A673 (cell line): ENCODE measurements around the gene BABAM2. TPM values are rescaled to one million over a fixed set of nuclear protein-coding genes. Genes with fewer than 3 reads are reported as not detected.

Experiments
- BruUV-seq: library from RNA; stranded (reverse); fragments of 400-500 nt; replicated peaks from 2 replicates; lab custom pipeline; 2021; lab: Mats Ljungman, UMichigan
- CTCF ChIA-PET: fragments of 300-600 bp; sonication (Branson Sonifier 250); formaldehyde crosslinking; loops from one replicate; lab custom pipeline; 2022; ENCODE audit warnings: antibody characterized with exemption; lab: Charles Lee
- POLR2A ChIA-PET: fragments of 300-600 bp; sonication (Branson Sonifier 250); formaldehyde crosslinking; loops from one replicate; lab custom pipeline; 2022; ENCODE audit warnings: antibody characterized with exemption; ENCODE audit not compliant: low non-redundant PET; lab: Charles Lee
- DNase-seq: peaks from one replicate; pipeline ENCODE4 v3.0.0-alpha.2; 2015; ENCODE audit warnings: low spot score
- H3K27ac ChIP-seq: fragments of 200-600 bp; sonication (generic); 2 replicates; pipeline ENCODE4 v1.5.1; 2016; ENCODE audit warnings: mixed run types, low read depth, mild to moderate bottlenecking, mixed read lengths, antibody characterized with exemption, low read length; ENCODE audit not compliant: poor library complexity, severe bottlenecking
- H3K27me3 ChIP-seq: fragments of 200-600 bp; sonication (generic); replicated peaks from 2 replicates; pipeline ENCODE4 v1.6.1; 2017; ENCODE audit warnings: mixed run types, low read depth, mild to moderate bottlenecking, mixed read lengths, antibody characterized with exemption, low read length; ENCODE audit not compliant: insufficient read depth, poor library complexity
- H3K36me3 ChIP-seq: fragments of 200-600 bp; sonication (generic); 2 replicates; pipeline ENCODE4 v1.6.1; 2016; ENCODE audit warnings: mixed run types, mild to moderate bottlenecking, mixed read lengths, antibody characterized with exemption, low read length; ENCODE audit not compliant: insufficient read depth, poor library complexity, severe bottlenecking
- H3K4me1 ChIP-seq: fragments of 200-600 bp; sonication (generic); 2 replicates; pipeline ENCODE4 v1.6.1; 2017; ENCODE audit warnings: mixed run types, mild to moderate bottlenecking, mixed read lengths, antibody characterized with exemption, low read length; ENCODE audit not compliant: insufficient read depth, poor library complexity, severe bottlenecking
- H3K4me3 ChIP-seq: fragments of 200-600 bp; sonication (generic); 2 replicates; pipeline ENCODE4 v1.5.1; 2016; ENCODE audit warnings: low read depth, mixed run types, mild to moderate bottlenecking, mixed read lengths, low read length; ENCODE audit not compliant: poor library complexity, severe bottlenecking
- H3K9me3 ChIP-seq: fragments of 200-600 bp; sonication (generic); 2 replicates; pipeline ENCODE4 v1.6.1; 2016; ENCODE audit warnings: mixed run types, low read depth, mild to moderate bottlenecking, mixed read lengths, antibody characterized with exemption, low read length; ENCODE audit not compliant: poor library complexity, severe bottlenecking
- CTCF ChIP-seq: fragments of 300-800, 200-600 bp; sonication (generic); conservative IDR thresholded peaks from 2 replicates; pipeline ENCODE4 v1.5.1; 2017; ENCODE audit warnings: low read depth, mild to moderate bottlenecking, antibody characterized with exemption, low read length, moderate library complexity, mixed read lengths
- EZH2 ChIP-seq: fragments of 200-600 bp; sonication (generic); IDR thresholded peaks from 2 replicates; pipeline ENCODE4 v1.6.1; 2017; ENCODE audit warnings: borderline replicate concordance, low read depth, mild to moderate bottlenecking, mixed read lengths, antibody characterized with exemption, low read length; ENCODE audit not compliant: poor library complexity, severe bottlenecking
- intact Hi-C: fragments of 100-400 bp; cut with micrococcal nuclease; formaldehyde crosslinking; loops from one replicate; pipeline ENCODE4 v1.10.0; 2022; ENCODE audit not compliant: unreplicated experiment
- total RNA-seq: library from RNA; stranded (reverse); gene quantifications from 2 replicates; pipeline ENCODE4 v1.2.3, GENCODE V29; 2021

The BABAM2 gene
- total RNA-seq, 1 experiment from 2014 or later, result 21.8 TPM

- Histone ChIP-seq H3K9me3 (no peaks in the 10 kb centered on the region), H3K27ac (no peak overlapping the region), H3K36me3 (no peaks in the 10 kb centered on the region), H3K27me3 (no peaks in the 10 kb centered on the region), H3K4me3 (no peak overlapping the region), H3K4me1 (no peaks in the 10 kb centered on the region)
- BruUV-seq, result no TSS peak
- POLR2A ChIA-PET, result no interaction called here
- intact Hi-C loops, result loop anchor here (5.0 kb wide), 1 partner anchor 1422 kb away; no protein-coding TSS in a partner anchor
- CTCF ChIA-PET, result no interaction called here
- no peak for DNase-seq
- TF ChIP-seq CTCF (no peak), EZH2 (no peak)
Observed at GRCh38 chr2:28335666-28336065, 445.1 kb downstream of the BABAM2 start.

- Histone ChIP-seq H3K9me3 (no peaks in the 10 kb centered on the region), H3K27me3 (no peaks in the 10 kb centered on the region), H3K27ac (no peak overlapping the region), H3K4me3 (no peak overlapping the region), H3K4me1 (no peaks in the 10 kb centered on the region), H3K36me3 (no peaks in the 10 kb centered on the region)
- ChIA-PET POLR2A (no interaction called here), CTCF (no interaction called here)
- intact Hi-C loops, result loop anchor here (5.0 kb wide), 1 partner anchor 1421 kb away; no protein-coding TSS in a partner anchor
- BruUV-seq, result no TSS peak
- no peak for TF ChIP-seq CTCF
- TF ChIP-seq EZH2, result no peak
- no peak for DNase-seq
Observed at GRCh38 chr2:28336264-28336980, 445.9 kb downstream of the BABAM2 start.

GRCh38 chr2:28336982-28337627, 446.6 kb downstream of the BABAM2 start:
- ChIA-PET POLR2A (no interaction called here), CTCF (no interaction called here)
- no peak overlapping the region for H3K4me3 ChIP-seq
- no peaks in the 10 kb centered on the region for H3K36me3 ChIP-seq
- intact Hi-C loops, result loop anchor here (5.0 kb wide), 1 partner anchor 1420 kb away; no protein-coding TSS in a partner anchor
- no peaks in the 10 kb centered on the region for H3K27me3 ChIP-seq
- peaks cover under 1% of the 10 kb centered on the region for H3K4me1 ChIP-seq
- no peak for DNase-seq
- H3K9me3 ChIP-seq, result no peaks in the 10 kb centered on the region
- no peak for TF ChIP-seq CTCF
- TF ChIP-seq EZH2, result no peak
- no peak overlapping the region for H3K27ac ChIP-seq
- no TSS peak for BruUV-seq
